Stomach smooth muscle (tissue), 2 donors: Measurements from ENCODE around the gene NTNG1.

Source experiments
- H3K27ac ChIP-seq: one replicate; pipeline ENCODE4 v1.7.0; 2013; ENCODE audit warnings: mild to moderate bottlenecking, low read length, inconsistent platforms
- H3K27me3 ChIP-seq, 2 donors: one replicate each; pipeline ENCODE4 v1.7.0; 2013; ENCODE audit warnings: low read length in 2 of 2; ENCODE audit not compliant: insufficient read depth in 2 of 2, control insufficient read depth in 1 of 2
- H3K36me3 ChIP-seq, 2 donors: one replicate each; pipeline ENCODE4 v1.7.0; 2013; ENCODE audit warnings: low read length in 2 of 2; ENCODE audit not compliant: control insufficient read depth in 2 of 2, insufficient read depth in 2 of 2
- H3K4me1 ChIP-seq: one replicate; pipeline ENCODE4 v1.7.0; 2013; ENCODE audit warnings: low read length; ENCODE audit not compliant: control insufficient read depth, insufficient read depth
- H3K4me3 ChIP-seq, 2 donors: one replicate each; pipeline ENCODE4 v1.7.0; 2013; ENCODE audit warnings: low read length in 2 of 2
- H3K9ac ChIP-seq, 2 donors: one replicate each; pipeline ENCODE4 v1.7.0; 2013; ENCODE audit warnings: low read length in 2 of 2, mild to moderate bottlenecking in 1 of 2
- H3K9me3 ChIP-seq, 2 donors: one replicate each; pipeline ENCODE4 v1.7.0; 2013; ENCODE audit warnings: low read length in 2 of 2; ENCODE audit not compliant: control insufficient read depth in 2 of 2
- donor health status: healthy.
- donor health status: Pancreatic carcinoma.

The NTNG1 gene

GRCh38 chr1:107525145-107525544, 384.3 kb downstream of the NTNG1 start:
- no peaks in the 10 kb centered on the region for H3K9me3 ChIP-seq
- H3K27ac ChIP-seq, result no peak overlapping the region
- no peaks in the 10 kb centered on the region for H3K4me1 ChIP-seq
- no peak overlapping the region for H3K9ac ChIP-seq
- no peaks in the 10 kb centered on the region for H3K36me3 ChIP-seq
- H3K4me3 ChIP-seq, result no peak overlapping the region
- no peaks in the 10 kb centered on the region for H3K27me3 ChIP-seq

- Histone ChIP-seq H3K9ac (no peak overlapping the region), H3K9me3 (no peaks in the 10 kb centered on the region), H3K4me1 (no peaks in the 10 kb centered on the region), H3K27ac (no peak overlapping the region), H3K27me3 (no peaks in the 10 kb centered on the region), H3K36me3 (no peaks in the 10 kb centered on the region), H3K4me3 (no peak overlapping the region)
These were observed 385.1 kb downstream of the NTNG1 start for GRCh38 chr1:107525961-107526360.

DNA sequence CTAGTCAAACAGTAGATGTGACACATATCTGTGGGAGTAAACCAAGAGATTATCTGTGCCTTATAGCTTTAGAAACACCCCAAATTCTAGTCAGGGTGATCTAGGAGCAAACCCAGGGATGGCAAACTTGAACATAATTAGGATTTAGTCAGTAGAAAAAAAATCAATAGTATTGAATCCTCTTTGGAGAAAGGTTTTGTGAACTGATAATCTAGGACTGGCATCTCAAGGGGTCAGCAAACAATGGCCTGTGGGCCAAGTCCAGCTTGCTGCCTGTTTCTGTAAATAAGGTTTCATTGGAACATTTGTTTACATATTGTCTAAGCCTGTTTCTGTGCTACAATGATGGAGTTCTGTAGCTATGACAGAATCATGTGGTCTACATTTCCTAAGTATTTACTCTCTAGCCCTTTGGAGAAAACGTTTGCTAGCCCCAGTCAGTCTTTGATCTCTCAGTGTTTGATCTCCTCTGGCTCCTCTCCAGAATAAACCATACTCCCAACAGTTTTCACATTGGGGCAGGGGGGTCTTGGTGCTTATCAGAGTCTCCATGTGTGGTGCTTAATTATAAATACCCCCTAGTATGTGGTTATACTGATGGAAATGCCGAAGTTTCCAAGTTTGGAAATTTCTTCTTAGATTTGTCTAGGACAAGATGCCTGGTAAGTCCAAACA, 385.8 kb downstream of the NTNG1 start:
- no peaks in the 10 kb centered on the region for H3K27me3 ChIP-seq
- no peak overlapping the region for H3K4me3 ChIP-seq
- H3K27ac ChIP-seq, result no peak overlapping the region
- H3K36me3 ChIP-seq, result no peaks in the 10 kb centered on the region
- H3K4me1 ChIP-seq, result no peaks in the 10 kb centered on the region
- no peak overlapping the region for H3K9ac ChIP-seq
- H3K9me3 ChIP-seq, result no peaks in the 10 kb centered on the region

- Histone ChIP-seq H3K4me1 (no peaks in the 10 kb centered on the region), H3K9me3 (no peaks in the 10 kb centered on the region), H3K27me3 (no peaks in the 10 kb centered on the region), H3K27ac (no peak overlapping the region), H3K36me3 (no peaks in the 10 kb centered on the region), H3K9ac (no peak overlapping the region), H3K4me3 (no peak overlapping the region)
These were observed 388.8 kb downstream of the NTNG1 start for GRCh38 chr1:107529511-107530149.

- no peak overlapping the region for H3K9ac ChIP-seq
- no peaks in the 10 kb centered on the region for H3K9me3 ChIP-seq
- H3K4me1 ChIP-seq, result peaks cover 6% of the 10 kb centered on the region
- H3K4me3 ChIP-seq, result no peak overlapping the region
- no peak overlapping the region for H3K27ac ChIP-seq
- H3K36me3 ChIP-seq, result no peaks in the 10 kb centered on the region
- H3K27me3 ChIP-seq, result no peaks in the 10 kb centered on the region
These were observed 389.7 kb downstream of the NTNG1 start for GRCh38 chr1:107530543-107530942.

DNA sequence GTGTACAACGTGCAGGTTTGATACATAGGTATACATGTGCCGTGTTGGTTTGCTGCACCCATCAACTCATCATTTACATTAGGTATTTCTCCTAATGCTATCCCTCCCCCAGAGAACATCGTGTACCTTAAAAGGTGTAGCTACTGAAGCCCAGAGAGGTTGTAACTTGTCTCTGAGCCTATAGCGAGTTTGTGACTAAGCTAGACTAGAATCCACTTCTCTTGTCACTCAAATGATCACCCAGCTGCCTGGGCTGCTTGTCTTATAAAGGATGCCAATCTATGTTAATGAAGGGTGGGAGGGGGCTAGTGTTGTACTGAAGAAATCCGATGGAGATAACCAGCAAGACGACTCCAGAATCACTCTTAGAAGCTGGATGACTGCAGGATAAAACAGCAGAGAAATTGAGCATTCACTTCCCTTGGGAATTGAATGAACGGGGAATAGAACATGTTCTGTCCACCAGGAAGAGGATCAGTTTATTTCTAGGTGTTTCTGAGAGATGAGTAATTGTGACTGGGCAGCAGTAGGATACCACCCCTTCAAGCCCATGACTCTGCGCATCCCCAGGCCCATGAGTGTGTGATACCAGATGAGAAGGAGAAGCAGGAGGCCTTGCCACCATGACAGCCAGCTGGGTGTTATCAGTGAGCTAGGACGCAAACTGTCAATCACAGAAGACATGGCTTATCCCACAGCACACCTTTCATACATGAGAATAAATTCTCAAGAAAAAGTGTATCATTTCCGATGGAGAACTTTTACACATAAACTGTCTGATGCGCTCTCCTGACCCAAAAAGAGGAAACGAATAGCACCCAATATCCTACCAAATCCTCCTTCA, 390.4 kb downstream of the NTNG1 start:
- no peaks in the 10 kb centered on the region for H3K27me3 ChIP-seq
- H3K36me3 ChIP-seq, result no peaks in the 10 kb centered on the region
- no peak overlapping the region for H3K4me3 ChIP-seq
- peaks cover 7% of the 10 kb centered on the region for H3K4me1 ChIP-seq
- no peaks in the 10 kb centered on the region for H3K9me3 ChIP-seq
- H3K9ac ChIP-seq, result no peak overlapping the region
- no peak overlapping the region for H3K27ac ChIP-seq

DNA sequence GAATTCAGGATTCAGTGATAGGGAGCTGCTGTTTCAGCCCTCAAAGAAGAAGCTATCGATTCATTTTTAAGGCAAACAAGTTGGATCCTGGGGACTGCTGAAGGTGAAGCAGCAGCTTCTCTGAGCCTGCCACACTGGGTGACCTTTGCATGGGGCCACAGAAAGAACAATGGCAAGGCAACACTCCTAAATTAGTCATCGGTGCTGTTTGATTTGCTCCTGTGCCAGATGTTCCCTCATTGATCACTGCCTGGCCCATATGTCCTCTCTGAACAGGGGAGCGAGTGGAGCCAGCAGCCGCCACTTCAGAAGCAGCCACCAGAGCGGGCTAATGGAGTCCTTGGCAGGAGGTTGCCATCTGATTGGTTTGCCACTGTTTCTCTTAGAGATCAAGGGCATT, 391.5 kb downstream of the NTNG1 start:
- Histone ChIP-seq H3K4me1 (peaks cover 7% of the 10 kb centered on the region), H3K36me3 (no peaks in the 10 kb centered on the region), H3K9me3 (no peaks in the 10 kb centered on the region), H3K9ac (no peak overlapping the region), H3K27me3 (no peaks in the 10 kb centered on the region), H3K27ac (no peak overlapping the region), H3K4me3 (no peak overlapping the region)
